Neural cell (in vitro differentiated cells): ENCODE data around the gene BCL2L11. TPM values are rescaled to one million over a fixed set of nuclear protein-coding genes. Genes with fewer than 3 reads are reported as not detected.

Source experiments
- H2AFZ ChIP-seq: fragments of 200-600, 300-800 bp; sonication (generic), shearing (Covaris generic); 2 replicates; pipeline ENCODE4 v1.6.0; 2014; ENCODE audit warnings: low read depth, mild to moderate bottlenecking, antibody characterized with exemption, low read length, moderate library complexity
- H3F3A ChIP-seq: fragments of 200-600 bp; shearing (Covaris generic); 2 replicates; pipeline ENCODE4 v1.6.1; 2016; ENCODE audit warnings: mild to moderate bottlenecking, moderate library complexity, mixed read lengths, antibody characterized with exemption, low read length; ENCODE audit not compliant: insufficient read depth, poor library complexity, severe bottlenecking
- H3K27ac ChIP-seq: fragments of 200-600, 300-800 bp; sonication (generic), shearing (Covaris generic); 2 replicates; pipeline ENCODE4 v1.5.1; 2014; ENCODE audit warnings: mild to moderate bottlenecking, low read length, moderate library complexity
- H3K27me3 ChIP-seq: fragments of 300-800, 200-600 bp; sonication (generic), shearing (Covaris generic); 2 replicates; pipeline ENCODE4 v1.6.0; 2014; ENCODE audit warnings: mild to moderate bottlenecking, low read depth, low read length, moderate library complexity; ENCODE audit not compliant: insufficient read depth
- H3K36me3 ChIP-seq: fragments of 300-800, 200-600 bp; sonication (generic), shearing (Covaris generic); 2 replicates; pipeline ENCODE4 v1.5.1; 2014; ENCODE audit warnings: mild to moderate bottlenecking, antibody characterized with exemption, low read length, moderate library complexity; ENCODE audit not compliant: insufficient read depth
- H3K4me2 ChIP-seq: fragments of 300-800, 200-600 bp; sonication (generic), shearing (Covaris generic); 2 replicates; pipeline ENCODE4 v1.6.0; 2014; ENCODE audit warnings: mild to moderate bottlenecking, low read length
- H3K4me3 ChIP-seq: fragments of 300-800, 200-600 bp; sonication (generic), shearing (Covaris generic); 2 replicates; pipeline ENCODE4 v1.5.1; 2014; ENCODE audit warnings: mild to moderate bottlenecking, low read length, moderate library complexity
- H3K79me2 ChIP-seq: fragments of 200-600 bp; shearing (Covaris generic); replicated peaks from 2 replicates; pipeline ENCODE4 v1.6.0; 2014; ENCODE audit warnings: mild to moderate bottlenecking, low read length, moderate library complexity; ENCODE audit not compliant: insufficient read depth
- H3K9ac ChIP-seq: fragments of 300-800, 200-600 bp; sonication (generic), shearing (Covaris generic); 2 replicates; pipeline ENCODE4 v1.6.1; 2016; ENCODE audit warnings: mild to moderate bottlenecking, low read length, mixed read lengths
- H3K9me2 ChIP-seq: fragments of 200-600 bp; shearing (Covaris generic); 2 replicates; pipeline ENCODE4 v1.6.1; 2016; ENCODE audit warnings: mild to moderate bottlenecking, low read length, mixed read lengths; ENCODE audit not compliant: insufficient read depth
- H3K9me3 ChIP-seq: fragments of 200-600, 300-800 bp; sonication (generic), shearing (Covaris generic); 2 replicates; pipeline ENCODE4 v1.6.1; 2016; ENCODE audit warnings: mild to moderate bottlenecking, mixed run types, low read length, moderate library complexity, mixed read lengths
- H4K20me1 ChIP-seq: fragments of 200-600 bp; shearing (Covaris generic); 2 replicates; pipeline ENCODE4 v1.6.1; 2016; ENCODE audit warnings: mild to moderate bottlenecking, mixed run types; ENCODE audit not compliant: insufficient read depth
- CTCF ChIP-seq: fragments of 450-650 bp; IDR thresholded peaks from 2 replicates; pipeline ENCODE4 v1.5.1; 2014; ENCODE audit warnings: antibody characterized with exemption, mild to moderate bottlenecking, moderate library complexity; ENCODE audit not compliant: poor library complexity, severe bottlenecking
- EP300 ChIP-seq: fragments of 450-650 bp; conservative IDR thresholded peaks from 2 replicates; pipeline ENCODE4 v1.6.1; 2014; ENCODE audit warnings: antibody characterized with exemption, mild to moderate bottlenecking, moderate library complexity; ENCODE audit not compliant: poor library complexity, severe bottlenecking
- EZH2 ChIP-seq: fragments of 200-600, 300-800 bp; shearing (Covaris generic), sonication (generic); IDR thresholded peaks from 2 replicates; pipeline ENCODE4 v1.6.1; 2014; ENCODE audit warnings: antibody characterized with exemption, low read length, borderline replicate concordance, mild to moderate bottlenecking; ENCODE audit not compliant: insufficient read depth, poor library complexity, severe bottlenecking
- MXI1 ChIP-seq: fragments of 450-650 bp; conservative IDR thresholded peaks from 2 replicates; pipeline ENCODE4 v1.6.1; 2014; ENCODE audit warnings: antibody characterized with exemption, mild to moderate bottlenecking; ENCODE audit not compliant: poor library complexity, severe bottlenecking
- POLR2AphosphoS5 ChIP-seq: IDR thresholded peaks from 2 replicates; pipeline ENCODE4 v1.6.1; 2012
- RAD21 ChIP-seq: fragments of 450-650 bp; conservative IDR thresholded peaks from 2 replicates; pipeline ENCODE4 v1.6.1; 2014; ENCODE audit warnings: antibody characterized with exemption, mild to moderate bottlenecking, moderate library complexity
- REST ChIP-seq: IDR thresholded peaks from 2 replicates; pipeline ENCODE4 v1.6.1; 2012; ENCODE audit warnings: borderline replicate concordance
- SMC3 ChIP-seq: fragments of 450-650 bp; conservative IDR thresholded peaks from 2 replicates; pipeline ENCODE4 v1.6.1; 2014; ENCODE audit warnings: antibody characterized with exemption, mild to moderate bottlenecking, moderate library complexity; ENCODE audit not compliant: poor library complexity
- TAF1 ChIP-seq: IDR thresholded peaks from 2 replicates; pipeline ENCODE4 v1.6.1; 2012; ENCODE audit warnings: low read depth
- polyA plus RNA-seq: library from polyadenylated mRNA; depleted of rRNA; stranded (reverse); fragments of >200 nt; gene quantifications from 2 replicates; pipeline ENCODE4 v1.2.3, GENCODE V29; 2014

Gene BCL2L11
- polyA plus RNA-seq, 1 donor from 2014 or later, result 2.6 TPM

DNA sequence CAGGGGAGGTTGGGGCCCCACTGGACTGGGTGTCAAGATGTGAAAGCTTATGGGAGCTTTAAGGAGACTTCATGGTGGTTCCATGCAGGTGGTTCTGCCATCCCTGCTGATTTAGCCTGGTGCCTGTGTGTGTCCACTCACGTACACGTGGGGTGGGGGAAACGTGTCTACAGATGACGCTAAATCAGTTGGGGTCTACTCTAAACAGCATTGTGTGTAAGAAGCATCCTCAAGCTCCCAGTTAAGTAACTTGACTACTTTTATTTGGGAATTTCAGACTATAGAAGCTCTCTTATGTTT lies 47.1 kb downstream of the BCL2L11 start:
- no peaks in the 10 kb centered on the region for H3K9me2 ChIP-seq
- H3K36me3 ChIP-seq, result no peaks in the 10 kb centered on the region
- no peak overlapping the region for H2AFZ ChIP-seq
- no peaks in the 10 kb centered on the region for H3K79me2 ChIP-seq
- no peaks in the 10 kb centered on the region for H3K27me3 ChIP-seq
- H3K4me2 ChIP-seq, result no peak overlapping the region
- no peak overlapping the region for H3K4me3 ChIP-seq
- TF ChIP-seq SMC3 (no peak), CTCF (no peak), POLR2AphosphoS5 (no peak), EP300 (no peak), TAF1 (no peak)
- H4K20me1 ChIP-seq, result no peaks in the 10 kb centered on the region
- H3K9me3 ChIP-seq, result no peaks in the 10 kb centered on the region
- H3K27ac ChIP-seq, result no peak overlapping the region
- H3K9ac ChIP-seq, result no peak overlapping the region
- no peaks in the 10 kb centered on the region for H3F3A ChIP-seq

- H3K4me3 ChIP-seq, result no peak overlapping the region
- no peaks in the 10 kb centered on the region for H3K36me3 ChIP-seq
- TF ChIP-seq REST (no peak), CTCF (no peak), TAF1 (no peak), SMC3 (no peak), EZH2 (no peak), POLR2AphosphoS5 (no peak), MXI1 (no peak), EP300 (no peak), RAD21 (no peak)
- no peak overlapping the region for H3K4me2 ChIP-seq
- no peaks in the 10 kb centered on the region for H3K9me3 ChIP-seq
- no peak overlapping the region for H2AFZ ChIP-seq
- no peaks in the 10 kb centered on the region for H3K27me3 ChIP-seq
- H3K9ac ChIP-seq, result no peak overlapping the region
- H3K27ac ChIP-seq, result no peak overlapping the region
- no peaks in the 10 kb centered on the region for H4K20me1 ChIP-seq
- H3F3A ChIP-seq, result no peaks in the 10 kb centered on the region
- no peaks in the 10 kb centered on the region for H3K9me2 ChIP-seq
- H3K79me2 ChIP-seq, result no peaks in the 10 kb centered on the region
These were observed 48.0 kb downstream of the BCL2L11 start for GRCh38 chr2:111168528-111169239.
